Tibial nerve (tissue), 3 donors: Measurements from ENCODE around the gene MFAP3L.

Experiments used
- POLR2A ChIP-seq, 2 donors: fragments of 450-650 bp; IDR thresholded peaks; one replicate each; pipeline ENCODE4 v1.6.1; 2017; ENCODE audit warnings: antibody characterized with exemption in 2 of 2, mild to moderate bottlenecking in 2 of 2, moderate library complexity in 2 of 2
- TF ChIP-seq, protein P1 (sequence below), 5 experiments: fragments of 200-600 bp in 3 of 5; fragments of 450-650 bp in 2 of 5; sonication (generic) in 3 of 5; IDR thresholded peaks; one replicate each; pipeline ENCODE4 v1.5.1; 2016 to 2019; ENCODE audit warnings: antibody characterized with exemption in 5 of 5, mild to moderate bottlenecking in 3 of 5, moderate library complexity in 2 of 5

DNA sequence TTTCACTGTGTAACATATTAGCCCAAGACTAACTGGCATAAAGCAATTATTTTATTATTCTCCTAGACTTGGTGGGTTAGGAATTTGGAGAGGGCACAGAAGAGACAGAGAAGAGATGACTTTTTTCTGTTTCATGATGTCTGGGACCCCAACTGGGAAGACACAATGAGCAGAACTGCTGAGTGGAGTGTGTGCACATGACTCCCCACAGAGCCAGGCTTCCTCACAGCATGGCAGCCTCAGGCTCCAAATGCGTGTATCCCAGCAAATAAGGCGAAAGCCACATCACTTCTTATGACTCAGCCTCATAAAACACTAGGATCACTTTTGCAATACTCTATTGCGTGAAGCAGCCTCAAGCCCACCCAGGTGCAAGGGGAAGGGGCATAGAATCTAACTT, 68.4 kb downstream of the MFAP3L start:
- TF ChIP-seq, protein P1, sequence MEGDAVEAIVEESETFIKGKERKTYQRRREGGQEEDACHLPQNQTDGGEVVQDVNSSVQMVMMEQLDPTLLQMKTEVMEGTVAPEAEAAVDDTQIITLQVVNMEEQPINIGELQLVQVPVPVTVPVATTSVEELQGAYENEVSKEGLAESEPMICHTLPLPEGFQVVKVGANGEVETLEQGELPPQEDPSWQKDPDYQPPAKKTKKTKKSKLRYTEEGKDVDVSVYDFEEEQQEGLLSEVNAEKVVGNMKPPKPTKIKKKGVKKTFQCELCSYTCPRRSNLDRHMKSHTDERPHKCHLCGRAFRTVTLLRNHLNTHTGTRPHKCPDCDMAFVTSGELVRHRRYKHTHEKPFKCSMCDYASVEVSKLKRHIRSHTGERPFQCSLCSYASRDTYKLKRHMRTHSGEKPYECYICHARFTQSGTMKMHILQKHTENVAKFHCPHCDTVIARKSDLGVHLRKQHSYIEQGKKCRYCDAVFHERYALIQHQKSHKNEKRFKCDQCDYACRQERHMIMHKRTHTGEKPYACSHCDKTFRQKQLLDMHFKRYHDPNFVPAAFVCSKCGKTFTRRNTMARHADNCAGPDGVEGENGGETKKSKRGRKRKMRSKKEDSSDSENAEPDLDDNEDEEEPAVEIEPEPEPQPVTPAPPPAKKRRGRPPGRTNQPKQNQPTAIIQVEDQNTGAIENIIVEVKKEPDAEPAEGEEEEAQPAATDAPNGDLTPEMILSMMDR (IDR thresholded peaks at IDR 0.05): no peak
- TF ChIP-seq POLR2A (IDR thresholded peaks at IDR 0.05): no peak
